ENCODE measurements around the gene MYLK.

MYLK gene

GRCh38 chr3:123694366-123695087 is 189.6 kb downstream of the MYLK start:
- Histone ChIP-seq H3K36me3 (ENCODE audit: insufficient read depth, low read length) (no peaks in the 10 kb centered on the region), H3K4me1 (ENCODE audit: insufficient read depth, low read length) (peaks cover 22% of the 10 kb centered on the region), H3K9ac (ENCODE audit: low read depth, low read length) (no peak overlapping the region), H3K9me3 (ENCODE audit: control insufficient read depth, insufficient read depth, low read length) (no peaks in the 10 kb centered on the region)

GRCh38 chr3:123693584-123694190 is 190.4 kb downstream of the MYLK start:
- Histone ChIP-seq H3K36me3 (ENCODE audit: insufficient read depth, low read length) (no peaks in the 10 kb centered on the region), H3K9ac (ENCODE audit: low read depth, low read length) (no peak overlapping the region), H3K4me1 (ENCODE audit: insufficient read depth, low read length) (peaks cover 20% of the 10 kb centered on the region), H3K9me3 (ENCODE audit: control insufficient read depth, insufficient read depth, low read length) (no peaks in the 10 kb centered on the region)

GRCh38 chr3:123692671-123693070 is 191.5 kb downstream of the MYLK start:
- Histone ChIP-seq H3K36me3 (ENCODE audit: insufficient read depth, low read length) (no peaks in the 10 kb centered on the region), H3K9ac (ENCODE audit: low read depth, low read length) (no peak overlapping the region), H3K9me3 (ENCODE audit: control insufficient read depth, insufficient read depth, low read length) (no peaks in the 10 kb centered on the region), H3K4me1 (ENCODE audit: insufficient read depth, low read length) (peaks cover 17% of the 10 kb centered on the region)

GRCh38 chr3:123692041-123692440 is 192.1 kb downstream of the MYLK start:
- Histone ChIP-seq H3K36me3 (ENCODE audit: insufficient read depth, low read length) (no peaks in the 10 kb centered on the region), H3K9me3 (ENCODE audit: control insufficient read depth, insufficient read depth, low read length) (no peaks in the 10 kb centered on the region), H3K4me1 (ENCODE audit: insufficient read depth, low read length) (peaks cover 17% of the 10 kb centered on the region), H3K9ac (ENCODE audit: low read depth, low read length) (no peak overlapping the region)

GRCh38 chr3:123689831-123690230 is 194.3 kb downstream of the MYLK start:
- Histone ChIP-seq H3K36me3 (ENCODE audit: insufficient read depth, low read length) (no peaks in the 10 kb centered on the region), H3K9ac (ENCODE audit: low read depth, low read length) (no peak overlapping the region), H3K9me3 (ENCODE audit: control insufficient read depth, insufficient read depth, low read length) (no peaks in the 10 kb centered on the region), H3K4me1 (ENCODE audit: insufficient read depth, low read length) (peaks cover 5% of the 10 kb centered on the region; the same call in 1 of the 2 replicates)

DNA sequence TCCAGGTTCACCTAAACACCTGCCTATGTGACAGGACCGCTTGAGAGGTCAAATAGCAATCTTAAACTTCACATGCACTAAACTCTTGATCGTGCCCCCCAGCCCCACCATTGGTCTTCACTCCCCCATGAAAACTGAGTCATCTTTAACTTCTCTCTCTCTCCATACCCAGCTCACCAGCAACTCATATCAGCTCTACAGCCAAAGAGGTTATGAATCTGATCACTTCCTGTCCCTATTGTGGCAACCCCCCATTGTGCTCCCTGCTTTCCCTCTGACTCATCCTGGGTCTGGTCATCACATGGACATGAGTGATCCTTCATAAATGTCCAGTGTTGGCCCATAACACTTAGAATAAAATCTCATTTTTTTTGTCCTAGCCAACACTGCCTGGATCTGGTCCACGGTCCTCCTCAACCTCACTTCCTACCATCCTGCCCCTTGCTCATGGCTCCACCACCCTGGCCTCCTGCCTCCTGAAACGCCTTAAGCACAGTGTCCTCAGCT is 195.8 kb downstream of the MYLK start:
- H3K9me3 ChIP-seq (ENCODE audit: control insufficient read depth, insufficient read depth, low read length): no peaks in the 10 kb centered on the region
- no peak overlapping the region for H3K9ac ChIP-seq (ENCODE audit: low read depth, low read length)
- peaks cover 5% of the 10 kb centered on the region; the same call in 1 of the 2 replicates for H3K4me1 ChIP-seq (ENCODE audit: insufficient read depth, low read length)
- H3K36me3 ChIP-seq (ENCODE audit: insufficient read depth, low read length): no peaks in the 10 kb centered on the region

GRCh38 chr3:123687286-123687685 is 196.8 kb downstream of the MYLK start:
- Histone ChIP-seq H3K36me3 (ENCODE audit: insufficient read depth, low read length) (no peaks in the 10 kb centered on the region), H3K4me1 (ENCODE audit: insufficient read depth, low read length) (peaks cover 7% of the 10 kb centered on the region; the same call in 1 of the 2 replicates), H3K9ac (ENCODE audit: low read depth, low read length) (no peak overlapping the region), H3K9me3 (ENCODE audit: control insufficient read depth, insufficient read depth, low read length) (no peaks in the 10 kb centered on the region)

- no peaks in the 10 kb centered on the region for H3K36me3 ChIP-seq (ENCODE audit: insufficient read depth, low read length)
- H3K4me1 ChIP-seq (ENCODE audit: insufficient read depth, low read length): peaks cover 7% of the 10 kb centered on the region; the same call in 1 of the 2 replicates
- no peak overlapping the region for H3K9ac ChIP-seq (ENCODE audit: low read depth, low read length)
- H3K9me3 ChIP-seq (ENCODE audit: control insufficient read depth, insufficient read depth, low read length): no peaks in the 10 kb centered on the region
Observed at GRCh38 chr3:123686251-123686650, 197.9 kb downstream of the MYLK start.

DNA sequence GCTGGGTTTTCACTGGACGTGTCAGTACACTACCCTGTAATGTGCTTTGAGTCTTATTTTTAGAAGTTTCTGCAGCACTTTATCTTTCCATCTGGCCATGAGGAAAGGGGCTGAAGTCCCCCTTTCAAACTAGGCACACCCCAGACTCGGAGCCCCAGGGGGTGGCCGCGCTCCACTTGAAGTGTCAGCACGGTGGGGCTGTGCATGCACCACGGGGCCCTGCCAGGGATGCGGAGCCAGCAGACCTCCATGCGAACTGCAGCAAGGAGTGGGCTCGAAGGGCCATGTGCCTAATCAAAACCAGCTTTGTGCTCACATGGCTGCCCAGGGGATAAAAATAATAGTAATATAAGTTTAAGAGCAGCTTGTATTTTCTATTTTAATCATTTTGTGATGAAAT is 198.4 kb downstream of the MYLK start:
- H3K4me1 ChIP-seq (ENCODE audit: insufficient read depth, low read length): peaks cover 7% of the 10 kb centered on the region; the same call in 1 of the 2 replicates
- no peak overlapping the region for H3K9ac ChIP-seq (ENCODE audit: low read depth, low read length)
- H3K36me3 ChIP-seq (ENCODE audit: insufficient read depth, low read length): no peaks in the 10 kb centered on the region
- no peaks in the 10 kb centered on the region for H3K9me3 ChIP-seq (ENCODE audit: control insufficient read depth, insufficient read depth, low read length)

DNA sequence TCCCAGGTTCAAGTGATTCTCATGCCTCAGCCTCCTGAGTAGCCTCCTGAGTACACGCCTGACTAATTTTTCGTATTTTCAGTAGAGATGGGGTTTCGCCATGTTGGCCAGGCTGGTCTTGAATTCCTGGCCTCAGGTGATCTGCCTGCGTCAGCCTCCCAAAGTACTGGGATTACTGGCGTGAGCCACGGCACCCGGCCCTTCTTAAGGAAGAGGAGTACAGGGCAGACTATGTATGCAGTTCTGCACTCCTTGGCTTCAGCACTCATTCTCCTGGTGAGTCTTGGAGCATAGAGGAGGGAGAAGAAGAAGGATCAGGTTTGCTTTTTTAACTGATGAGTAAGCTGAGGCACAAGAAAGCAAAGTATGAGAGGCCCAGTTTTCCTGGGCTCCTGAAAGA is 199.5 kb downstream of the MYLK start:
- Histone ChIP-seq H3K9me3 (ENCODE audit: control insufficient read depth, insufficient read depth, low read length) (no peaks in the 10 kb centered on the region), H3K9ac (ENCODE audit: low read depth, low read length) (no peak overlapping the region), H3K36me3 (ENCODE audit: insufficient read depth, low read length) (no peaks in the 10 kb centered on the region), H3K4me1 (ENCODE audit: insufficient read depth, low read length) (peaks cover 7% of the 10 kb centered on the region; the same call in 1 of the 2 replicates)

- H3K4me1 ChIP-seq (ENCODE audit: insufficient read depth, low read length): peaks cover 7% of the 10 kb centered on the region; the same call in 1 of the 2 replicates
- no peaks in the 10 kb centered on the region for H3K36me3 ChIP-seq (ENCODE audit: insufficient read depth, low read length)
- no peak overlapping the region for H3K9ac ChIP-seq (ENCODE audit: low read depth, low read length)
- H3K9me3 ChIP-seq (ENCODE audit: control insufficient read depth, insufficient read depth, low read length): no peaks in the 10 kb centered on the region
Observed at GRCh38 chr3:123684209-123684608, 199.9 kb downstream of the MYLK start.

DNA sequence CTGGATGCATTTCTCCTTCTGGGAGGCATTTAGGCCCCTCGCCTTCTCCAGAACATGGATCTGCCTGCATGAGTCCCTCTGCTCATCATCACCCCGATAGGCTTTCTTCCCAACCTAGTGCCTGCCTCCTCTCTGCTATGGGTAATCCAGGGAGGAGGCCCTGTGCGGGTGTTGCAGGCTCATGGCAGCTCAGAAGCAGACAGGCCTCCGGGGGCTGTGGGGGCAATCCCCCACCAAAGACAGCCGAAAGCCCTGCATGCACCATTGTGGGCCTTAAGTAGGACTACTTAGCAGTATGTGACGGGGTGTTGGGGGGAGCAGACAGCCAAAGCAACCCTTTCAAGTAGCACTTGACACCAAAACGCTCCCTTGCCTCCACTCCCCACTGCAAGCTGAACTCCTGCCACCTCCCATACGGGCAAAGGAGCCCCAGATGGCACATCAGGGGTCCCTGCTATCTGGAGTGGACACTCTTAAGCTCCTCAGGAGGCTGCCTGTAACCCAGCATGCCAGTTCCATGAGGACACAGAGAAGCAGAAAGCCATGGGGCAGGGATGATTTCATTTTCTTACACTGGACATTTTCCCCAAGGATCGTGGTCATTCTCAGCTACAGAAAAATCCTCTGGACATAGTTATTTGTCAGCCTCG is 200.5 kb downstream of the MYLK start:
- Histone ChIP-seq H3K9ac (ENCODE audit: low read depth, low read length) (no peak overlapping the region), H3K36me3 (ENCODE audit: insufficient read depth, low read length) (no peaks in the 10 kb centered on the region), H3K9me3 (ENCODE audit: control insufficient read depth, insufficient read depth, low read length) (no peaks in the 10 kb centered on the region), H3K4me1 (ENCODE audit: insufficient read depth, low read length) (peaks cover 7% of the 10 kb centered on the region; the same call in 1 of the 2 replicates)

DNA sequence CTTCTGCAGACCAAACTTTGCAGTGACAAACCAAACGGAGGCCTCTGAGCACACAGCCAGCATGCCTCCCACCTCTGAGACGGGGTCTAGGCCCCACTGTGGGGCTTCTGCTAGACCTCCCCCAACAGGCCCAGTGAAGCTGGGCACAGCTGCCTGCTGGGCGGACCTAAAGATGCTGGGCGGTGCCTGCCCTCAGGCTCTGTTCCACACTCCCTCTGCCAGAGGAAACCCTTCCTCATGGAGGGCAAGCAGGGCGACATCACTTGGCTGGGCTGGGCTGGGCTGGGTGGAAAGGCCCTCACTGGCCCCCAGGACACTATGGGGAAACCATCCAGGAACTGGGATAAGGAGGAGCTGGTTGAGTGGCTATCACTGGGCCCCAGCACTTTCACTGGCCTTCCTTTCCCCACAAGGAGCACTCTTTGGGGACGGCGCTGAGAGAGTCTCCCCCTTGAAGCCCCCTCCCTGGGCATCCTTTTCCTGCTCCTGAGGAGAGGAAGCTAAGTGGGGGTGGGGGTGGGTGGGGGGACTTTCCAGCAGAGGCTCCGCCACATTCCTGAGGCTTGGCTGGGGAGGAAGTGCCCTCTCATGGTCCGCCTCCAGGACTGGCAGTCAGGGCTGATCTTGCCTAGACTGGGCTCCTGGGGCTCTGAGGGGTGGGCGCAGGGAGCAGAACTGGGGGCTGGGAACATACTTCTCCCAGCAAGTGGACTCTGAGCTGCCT is 201.2 kb downstream of the MYLK start:
- peaks cover 7% of the 10 kb centered on the region; the same call in 1 of the 2 replicates for H3K4me1 ChIP-seq (ENCODE audit: insufficient read depth, low read length)
- no peak overlapping the region for H3K9ac ChIP-seq (ENCODE audit: low read depth, low read length)
- H3K36me3 ChIP-seq (ENCODE audit: insufficient read depth, low read length): no peaks in the 10 kb centered on the region
- H3K9me3 ChIP-seq (ENCODE audit: control insufficient read depth, insufficient read depth, low read length): no peaks in the 10 kb centered on the region

DNA sequence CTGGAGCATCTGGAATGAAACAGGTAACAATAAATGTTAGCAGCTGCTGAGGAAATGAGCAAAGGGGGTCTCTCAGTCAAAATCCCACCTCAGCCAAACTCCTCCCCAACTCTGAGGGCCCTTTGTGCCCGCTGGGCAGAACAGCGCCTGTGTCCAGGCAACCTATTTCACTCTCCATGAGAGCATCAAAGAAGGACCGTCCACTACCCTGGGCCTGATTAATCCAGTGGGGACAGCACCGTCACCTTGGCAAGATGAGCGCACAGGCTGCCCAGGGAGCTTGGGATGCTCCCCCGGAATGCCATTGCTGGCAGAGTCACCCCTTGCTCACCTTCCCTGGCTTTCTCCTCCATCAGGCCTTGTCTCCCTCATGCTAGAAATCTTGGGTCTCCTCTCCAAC is 201.8 kb downstream of the MYLK start:
- H3K9ac ChIP-seq (ENCODE audit: low read depth, low read length): no peak overlapping the region
- no peaks in the 10 kb centered on the region for H3K36me3 ChIP-seq (ENCODE audit: insufficient read depth, low read length)
- H3K9me3 ChIP-seq (ENCODE audit: control insufficient read depth, insufficient read depth, low read length): no peaks in the 10 kb centered on the region
- peaks cover 7% of the 10 kb centered on the region; the same call in 1 of the 2 replicates for H3K4me1 ChIP-seq (ENCODE audit: insufficient read depth, low read length)

Data from ES-I3 (cell line).